Measurements from ENCODE around the gene EPHA2. TPM values are rescaled to one million over a fixed set of nuclear protein-coding genes. Genes with fewer than 3 reads are reported as not detected.

The EPHA2 gene
- total and polyA plus RNA-seq, 12 donors = 0.83 to 49.5 (median 14.8) TPM

DNA sequence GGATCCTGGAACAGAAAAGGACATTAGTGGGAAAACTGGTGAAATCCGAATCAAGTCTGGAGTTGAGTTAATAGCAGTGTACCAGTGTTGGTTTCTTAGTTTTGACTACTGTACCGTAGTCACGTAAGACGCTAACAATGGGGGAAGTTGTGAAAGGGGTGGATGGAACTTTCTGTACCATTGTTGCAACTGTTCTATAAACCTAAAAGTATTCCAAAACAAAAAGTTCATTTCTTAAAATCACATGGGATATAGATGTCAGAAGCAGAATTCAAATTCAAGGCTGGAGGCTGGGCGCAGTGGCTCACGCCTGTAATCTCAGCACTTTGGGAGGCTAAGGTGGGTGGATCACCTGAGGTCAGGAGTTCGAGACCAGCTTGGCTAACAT is 39.6 kb upstream of the EPHA2 start:
- TF ChIP-seq, protein P1, sequence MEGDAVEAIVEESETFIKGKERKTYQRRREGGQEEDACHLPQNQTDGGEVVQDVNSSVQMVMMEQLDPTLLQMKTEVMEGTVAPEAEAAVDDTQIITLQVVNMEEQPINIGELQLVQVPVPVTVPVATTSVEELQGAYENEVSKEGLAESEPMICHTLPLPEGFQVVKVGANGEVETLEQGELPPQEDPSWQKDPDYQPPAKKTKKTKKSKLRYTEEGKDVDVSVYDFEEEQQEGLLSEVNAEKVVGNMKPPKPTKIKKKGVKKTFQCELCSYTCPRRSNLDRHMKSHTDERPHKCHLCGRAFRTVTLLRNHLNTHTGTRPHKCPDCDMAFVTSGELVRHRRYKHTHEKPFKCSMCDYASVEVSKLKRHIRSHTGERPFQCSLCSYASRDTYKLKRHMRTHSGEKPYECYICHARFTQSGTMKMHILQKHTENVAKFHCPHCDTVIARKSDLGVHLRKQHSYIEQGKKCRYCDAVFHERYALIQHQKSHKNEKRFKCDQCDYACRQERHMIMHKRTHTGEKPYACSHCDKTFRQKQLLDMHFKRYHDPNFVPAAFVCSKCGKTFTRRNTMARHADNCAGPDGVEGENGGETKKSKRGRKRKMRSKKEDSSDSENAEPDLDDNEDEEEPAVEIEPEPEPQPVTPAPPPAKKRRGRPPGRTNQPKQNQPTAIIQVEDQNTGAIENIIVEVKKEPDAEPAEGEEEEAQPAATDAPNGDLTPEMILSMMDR (IDR thresholded peaks at IDR 0.05) = no peak
- TF ChIP-seq POLR2A (IDR thresholded peaks at IDR 0.05) = no peak
- Histone ChIP-seq H3K9me3 (replicated peaks in 1 of 3) (no peaks in the 10 kb centered on the region), H3K27me3 (no peaks in the 10 kb centered on the region), H3K4me3 (no peak overlapping the region), H3K27ac (peak overlapping the region; percentile 61 to 90 (median 84)), H3K4me1 (replicated peaks in 1 of 2) (peaks cover 0 to 6% of the 10 kb centered on the region in 2 donors), H3K36me3 (replicated peaks in 1 of 2) (no peaks in the 10 kb centered on the region)
- DNase-seq = peak in 1 of 7 donors; percentile 48
- WGBS, 4 donors = 53 to 73% (median 66%) methylated on average over 6 to 7 of the region's 7 CpGs
- intact Hi-C loops (cut with DNase I) = loop anchor here in 1 of 2 donors (5.0 kb wide), 1 partner anchor 52 kb away; no protein-coding TSS in a partner anchor

GRCh38 chr1:16191916-16192546 is 36.2 kb upstream of the EPHA2 start:
- no peak for DNase-seq
- no peaks in the 10 kb centered on the region for H3K27me3 ChIP-seq
- H3K36me3 ChIP-seq (replicated peaks in 1 of 2) = no peaks in the 10 kb centered on the region
- TF ChIP-seq, protein P1 (IDR thresholded peaks at IDR 0.05) = no peak
- TF ChIP-seq POLR2A (IDR thresholded peaks at IDR 0.05) = no peak
- intact Hi-C loops (cut with DNase I) = no loop called here
- WGBS, 4 donors = 77 to 91% (median 84%) methylated on average over 5 to 6 of the region's 6 CpGs
- H3K9me3 ChIP-seq (replicated peaks in 1 of 3) = no peaks in the 10 kb centered on the region
- H3K4me3 ChIP-seq = no peak overlapping the region
- H3K27ac ChIP-seq = no peak overlapping the region
- peaks cover 4 to 13% of the 10 kb centered on the region in 2 donors for H3K4me1 ChIP-seq (replicated peaks in 1 of 2)

DNA sequence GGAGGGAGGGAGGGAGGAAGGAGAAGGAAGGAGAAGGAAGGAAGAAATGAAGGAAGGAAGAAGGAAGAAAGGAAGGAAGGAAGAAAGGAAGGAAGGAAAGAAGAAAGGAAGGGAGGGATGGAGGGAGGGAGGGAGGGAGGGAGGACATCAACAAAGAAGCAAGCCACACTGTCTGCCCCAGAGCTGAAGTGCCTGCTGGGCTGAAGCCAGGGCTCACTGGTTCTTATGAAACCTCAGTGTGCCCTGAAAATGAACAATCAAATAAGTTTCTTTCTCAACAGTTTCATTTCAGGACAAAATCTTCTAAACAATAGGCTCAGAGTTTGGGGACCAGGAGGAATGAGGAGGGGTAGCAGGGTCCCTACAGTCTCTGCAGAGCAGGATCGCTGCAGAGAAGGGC is 35.4 kb upstream of the EPHA2 start:
- peaks cover 4 to 13% of the 10 kb centered on the region in 2 donors for H3K4me1 ChIP-seq (replicated peaks in 1 of 2)
- no peaks in the 10 kb centered on the region for H3K36me3 ChIP-seq (replicated peaks in 1 of 2)
- intact Hi-C loops (cut with DNase I) = no loop called here
- 57 to 96% (median 88%) methylated on average over 1 of the region's 1 CpG; no CpG with 5 or more reads in 1 of the 4 donors for WGBS, 4 donors
- DNase-seq = no peak
- no peaks in the 10 kb centered on the region for H3K27me3 ChIP-seq
- no peak overlapping the region for H3K4me3 ChIP-seq
- H3K27ac ChIP-seq = no peak overlapping the region
- TF ChIP-seq POLR2A (IDR thresholded peaks at IDR 0.05) = no peak
- TF ChIP-seq, protein P1 (IDR thresholded peaks at IDR 0.05) = no peak
- no peaks in the 10 kb centered on the region for H3K9me3 ChIP-seq (replicated peaks in 1 of 3)

- intact Hi-C loops (cut with DNase I) = loop anchor here in 1 of 2 donors (10.0 kb wide), 1 partner anchor 175 kb away; the partner anchor contains the start of gene HSPB7
- DNase-seq = peak in 3 of 7 donors; percentile 65 to 73 (median 65)
- 51 to 57% (median 55%) methylated on average over 6 to 9 of the region's 9 CpGs for WGBS, 4 donors
- Histone ChIP-seq H3K4me1 (replicated peaks in 1 of 2) (peaks cover 4 to 10% of the 10 kb centered on the region in 2 donors), H3K36me3 (replicated peaks in 1 of 2) (no peaks in the 10 kb centered on the region), H3K27ac (no peak overlapping the region), H3K4me3 (no peak overlapping the region), H3K9me3 (replicated peaks in 1 of 3) (no peaks in the 10 kb centered on the region), H3K27me3 (no peaks in the 10 kb centered on the region)
- TF ChIP-seq POLR2A (IDR thresholded peaks at IDR 0.05) = no peak
- TF ChIP-seq, protein P1 (IDR thresholded peaks at IDR 0.05) = no peak
Observed at GRCh38 chr1:16189921-16190621, 34.2 kb upstream of the EPHA2 start.

Measured in adrenal gland (tissue), 12 donors.